HepG2 (cell line): ENCODE measurements around the gene AGBL3.

Experiments
- ARID4A ChIP-seq: sonication (generic); formaldehyde crosslinking; IDR thresholded peaks from 2 replicates; pipeline ENCODE4 v1.5.0; 2020; ENCODE audit warnings: mild to moderate bottlenecking, missing genetic modification reagents, borderline replicate concordance
- CTCF ChIP-seq: sonication (generic); formaldehyde crosslinking; IDR thresholded peaks from 2 replicates; pipeline ENCODE4 v1.5.0; 2020; ENCODE audit warnings: mild to moderate bottlenecking, missing genetic modification reagents, moderate library complexity
- HDAC6 ChIP-seq: fragments of 200-600 bp; sonication (generic); IDR thresholded peaks from 2 replicates; pipeline ENCODE4 v1.7.0; 2017; ENCODE audit warnings: mild to moderate bottlenecking, antibody characterized with exemption, low read length, low read depth
- KLF16 ChIP-seq, 2 experiments: sonication (generic) in 1 of 2; formaldehyde crosslinking in 1 of 2; IDR thresholded peaks; 2 replicates each; pipeline versions ENCODE4 v1.6.1 to v1.8.0; 2016 to 2023; ENCODE audit warnings: missing genetic modification reagents in 2 of 2, missing compliant biosample characterization in 1 of 2

- TF ChIP-seq HDAC6 (no peak), ARID4A (CRISPR knock-in tag) (no peak), CTCF (no peak), KLF16 (CRISPR knock-in tag; IDR thresholded peaks at IDR 0.05) (no peak)
These were observed 38.5 kb upstream of the AGBL3 start for GRCh38 chr7:134947831-134948230.
